ENCODE data around the gene CARNS1. TPM values are rescaled to one million over a fixed set of nuclear protein-coding genes. Genes with fewer than 3 reads are reported as not detected.
A peak's percentile ranks its signal among the peaks of the same experiment; 100 is the strongest.

CARNS1 gene
- total RNA-seq, 1 donor from 2014 or later = 0.23 TPM

- Histone ChIP-seq H3K4me2 (ENCODE audit: low read length) (no peak overlapping the region), H3K4me3 (ENCODE audit: insufficient read depth, low read depth, low read length) (no peak overlapping the region), H3K27me3 (ENCODE audit: insufficient read depth, low read length) (peaks cover 2% of the 10 kb centered on the region), H3K79me2 (ENCODE audit: insufficient read depth, low read length) (no peaks in the 10 kb centered on the region), H3K4me1 (ENCODE audit: insufficient read depth, low read length) (peaks cover 8% of the 10 kb centered on the region), H3K36me3 (ENCODE audit: insufficient read depth, low read length) (no peaks in the 10 kb centered on the region), H3K27ac (ENCODE audit: low read depth, low read length) (no peak overlapping the region), H2AFZ (ENCODE audit: low read depth, low read length) (no peak overlapping the region), H3K9ac (ENCODE audit: low read length) (no peak overlapping the region), H3K9me3 (ENCODE audit: insufficient read depth, low read depth, low read length) (no peaks in the 10 kb centered on the region), H4K20me1 (ENCODE audit: insufficient read depth, low read length) (no peaks in the 10 kb centered on the region)
- Mint-ChIP-seq H3K27me3 (ENCODE audit: low read depth, unreplicated experiment) (peaks cover 22% of the 10 kb centered on the region), H3K27ac (ENCODE audit: unreplicated experiment) (no peak overlapping the region), H3K36me3 (ENCODE audit: low read depth, unreplicated experiment) (peaks cover 2% of the 10 kb centered on the region), H3K9me3 (ENCODE audit: unreplicated experiment) (no peaks in the 10 kb centered on the region), H3K4me3 (ENCODE audit: unreplicated experiment) (no peak overlapping the region), H3K4me1 (ENCODE audit: low read depth, unreplicated experiment) (peaks cover 1% of the 10 kb centered on the region)
- FAIRE-seq (no peak), DNase-seq (ENCODE audit: low read depth) (no peak)
- TF ChIP-seq CTCF (IDR thresholded peaks at IDR 0.05; ENCODE audit: insufficient read depth, low read depth, low read length) (no peak), EZH2 (IDR thresholded peaks at IDR 0.05; ENCODE audit: insufficient read depth, low read length) (no peak)
Observed at GRCh38 chr11:67418476-67419281, 3.2 kb downstream of the CARNS1 start.

GRCh38 chr11:67419325-67420049 is 4.0 kb downstream of the CARNS1 start:
- no peaks in the 10 kb centered on the region for H4K20me1 ChIP-seq (ENCODE audit: insufficient read depth, low read length)
- H3K36me3 ChIP-seq (ENCODE audit: insufficient read depth, low read length) = no peaks in the 10 kb centered on the region
- no peak overlapping the region for H3K27ac ChIP-seq (ENCODE audit: low read depth, low read length)
- H3K27me3 ChIP-seq (ENCODE audit: insufficient read depth, low read length) = peaks cover 2% of the 10 kb centered on the region
- H3K9me3 Mint-ChIP-seq (ENCODE audit: unreplicated experiment) = no peaks in the 10 kb centered on the region
- H3K27me3 Mint-ChIP-seq (ENCODE audit: low read depth, unreplicated experiment) = peaks cover 22% of the 10 kb centered on the region
- H3K4me2 ChIP-seq (ENCODE audit: low read length) = peak overlapping the region; percentile 94
- no peak overlapping the region for H3K4me3 ChIP-seq (ENCODE audit: insufficient read depth, low read depth, low read length)
- H3K9me3 ChIP-seq (ENCODE audit: insufficient read depth, low read depth, low read length) = no peaks in the 10 kb centered on the region
- peaks cover 1% of the 10 kb centered on the region for H3K4me1 Mint-ChIP-seq (ENCODE audit: low read depth, unreplicated experiment)
- no peak overlapping the region for H3K27ac Mint-ChIP-seq (ENCODE audit: unreplicated experiment)
- H3K4me1 ChIP-seq (ENCODE audit: insufficient read depth, low read length) = peaks cover 8% of the 10 kb centered on the region
- H3K79me2 ChIP-seq (ENCODE audit: insufficient read depth, low read length) = no peaks in the 10 kb centered on the region
- H3K4me3 Mint-ChIP-seq (ENCODE audit: unreplicated experiment) = no peak overlapping the region
- peaks cover 2% of the 10 kb centered on the region for H3K36me3 Mint-ChIP-seq (ENCODE audit: low read depth, unreplicated experiment)
- TF ChIP-seq CTCF (IDR thresholded peaks at IDR 0.05; ENCODE audit: insufficient read depth, low read depth, low read length) (no peak), EZH2 (IDR thresholded peaks at IDR 0.05; ENCODE audit: insufficient read depth, low read length) (no peak)
- no peak overlapping the region for H2AFZ ChIP-seq (ENCODE audit: low read depth, low read length)
- no peak for DNase-seq (ENCODE audit: low read depth)
- no peak overlapping the region for H3K9ac ChIP-seq (ENCODE audit: low read length)
- no peak for FAIRE-seq

Data from astrocyte (in vitro differentiated cells and primary cell).